IPS-18c (cell line): ENCODE data around the gene SLC10A4.

ENCODE experiments used
- H3K4me3 ChIP-seq: 2 replicates; pipeline ENCODE4 v1.7.0; 2013; ENCODE audit warnings: low read depth, mild to moderate bottlenecking, low read length, moderate library complexity; ENCODE audit not compliant: insufficient read depth
- H3K9me3 ChIP-seq: one replicate; pipeline ENCODE4 v1.6.1; 2013; ENCODE audit warnings: mild to moderate bottlenecking, low read length, moderate library complexity; ENCODE audit not compliant: control insufficient read depth, insufficient read depth

The SLC10A4 gene

GRCh38 chr4:48478273-48478672 is 4.9 kb upstream of the SLC10A4 start:
- no peaks in the 10 kb centered on the region for H3K9me3 ChIP-seq
- no peak overlapping the region for H3K4me3 ChIP-seq

DNA sequence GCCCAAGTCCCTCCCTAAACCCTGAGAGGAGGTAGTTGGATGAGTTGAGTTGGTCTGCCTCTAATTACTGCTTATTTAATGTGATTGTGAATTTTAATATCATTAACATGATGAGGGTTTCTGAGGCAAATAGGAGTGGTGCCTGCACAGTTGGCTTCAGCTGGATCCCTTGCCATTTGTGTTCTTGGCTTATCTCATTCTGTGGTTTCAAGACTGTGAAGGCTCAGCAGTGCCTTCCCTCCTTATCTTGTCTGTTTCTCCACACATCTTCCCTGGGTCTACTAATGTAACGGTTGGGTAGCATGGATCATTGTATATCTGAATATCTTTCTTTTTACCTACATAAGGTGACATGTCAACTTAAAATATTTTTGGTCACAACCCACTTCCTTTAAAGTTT is 1.6 kb upstream of the SLC10A4 start:
- H3K9me3 ChIP-seq = no peaks in the 10 kb centered on the region

GRCh38 chr4:48483777-48484493 is 792 bp downstream of the SLC10A4 start:
- peak overlapping the region; percentile 56 for H3K4me3 ChIP-seq

More for the DNA sequence above, 1.6 kb upstream of the SLC10A4 start:
- H3K4me3 ChIP-seq = no peak overlapping the region

GRCh38 chr4:48484494-48485168 is 1.5 kb downstream of the SLC10A4 start:
- no peaks in the 10 kb centered on the region for H3K9me3 ChIP-seq
- H3K4me3 ChIP-seq = peak overlapping the region; percentile 56; the same call in 1 of the 2 replicates

More at GRCh38 chr4:48483777-48484493, 792 bp downstream of the SLC10A4 start:
- H3K9me3 ChIP-seq = no peaks in the 10 kb centered on the region

GRCh38 chr4:48489683-48490011 is 6.5 kb downstream of the SLC10A4 start:
- Histone ChIP-seq H3K4me3 (peak overlapping the region; percentile 50), H3K9me3 (no peaks in the 10 kb centered on the region)

DNA sequence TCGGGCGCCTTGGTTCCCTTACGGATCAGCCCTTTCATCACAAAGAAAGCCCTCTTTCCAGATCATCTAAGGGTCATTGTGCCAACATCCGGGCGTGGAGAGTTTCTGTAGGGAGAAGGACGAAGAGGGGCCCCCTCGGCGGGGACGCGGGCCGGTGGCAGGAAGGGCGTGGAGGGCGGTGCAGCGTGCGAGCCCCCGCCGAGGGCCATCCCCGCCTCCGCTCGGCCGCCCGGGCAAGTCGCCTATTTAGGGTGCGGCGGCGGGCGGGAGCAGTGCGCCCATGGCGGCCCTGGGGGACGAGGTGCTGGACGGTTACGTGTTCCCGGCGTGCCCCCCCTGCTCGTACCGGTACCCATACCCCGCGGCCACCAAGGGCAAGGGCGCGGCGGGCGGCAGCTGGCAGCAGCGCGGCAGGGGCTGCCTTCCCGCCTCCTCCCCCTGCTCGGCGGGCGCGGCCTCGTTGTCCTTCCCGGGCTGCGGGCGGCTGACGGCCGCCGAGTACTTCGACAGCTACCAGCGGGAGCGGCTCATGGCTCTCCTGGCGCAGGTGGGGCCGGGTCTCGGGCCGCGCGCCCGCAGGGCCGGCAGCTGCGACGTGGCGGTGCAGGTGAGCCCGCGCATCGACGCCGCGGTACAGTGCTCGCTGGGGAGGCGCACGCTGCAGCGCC is 7.0 kb downstream of the SLC10A4 start, which contains the start of gene ZAR1:
TSS of gene ZAR1 (plus strand) at position 241 of the 668 bp plus-strand sequence. CDS start at position 281, 40 bp downstream.
- H3K4me3 ChIP-seq = peak within 1 kb of the TSS; percentile 50
- no peaks in the 10 kb centered on the region for H3K9me3 ChIP-seq

GRCh38 chr4:48490680-48491513 is 7.8 kb downstream of the SLC10A4 start:
- Histone ChIP-seq H3K4me3 (peak overlapping the region; percentile 50; the same call in 1 of the 2 replicates), H3K9me3 (no peaks in the 10 kb centered on the region)

GRCh38 chr4:48491514-48492176 is 8.5 kb downstream of the SLC10A4 start:
- H3K4me3 ChIP-seq = peak overlapping the region; percentile 50; the same call in 1 of the 2 replicates
- no peaks in the 10 kb centered on the region for H3K9me3 ChIP-seq

DNA sequence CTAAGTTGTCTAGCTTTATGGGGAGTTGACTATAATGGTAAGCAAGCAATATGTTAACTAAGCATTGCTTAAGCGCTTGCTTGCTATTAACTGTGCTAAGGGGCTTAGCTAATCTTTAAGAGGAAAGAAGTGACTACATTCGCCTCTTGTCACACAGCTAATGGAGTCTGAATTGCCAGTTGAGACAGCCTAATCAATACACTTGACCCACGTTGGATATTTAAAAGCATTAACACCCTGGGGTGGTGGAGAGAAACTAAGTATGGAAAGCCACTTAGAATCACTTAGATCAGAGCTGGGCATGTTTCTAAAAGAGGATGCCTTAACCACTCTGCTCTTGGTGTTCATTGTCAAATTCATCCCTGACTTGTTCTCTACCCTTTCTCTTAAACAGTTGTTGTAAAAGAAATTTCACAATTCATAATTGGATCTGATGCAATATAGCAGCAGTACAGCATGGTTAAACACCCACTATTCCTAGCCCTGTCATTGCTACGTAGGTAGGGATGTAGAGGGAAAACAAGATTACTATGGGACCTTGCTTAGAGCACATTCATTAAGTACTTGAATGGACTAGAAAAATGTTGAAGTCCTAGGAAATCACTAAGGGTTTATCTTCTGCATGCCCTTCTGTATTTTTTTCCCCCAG is 10.4 kb downstream of the SLC10A4 start:
- no peak overlapping the region for H3K4me3 ChIP-seq
- no peaks in the 10 kb centered on the region for H3K9me3 ChIP-seq

- H3K9me3 ChIP-seq = no peaks in the 10 kb centered on the region
- no peak overlapping the region for H3K4me3 ChIP-seq
Observed at GRCh38 chr4:48495941-48496340, 12.8 kb downstream of the SLC10A4 start.

DNA sequence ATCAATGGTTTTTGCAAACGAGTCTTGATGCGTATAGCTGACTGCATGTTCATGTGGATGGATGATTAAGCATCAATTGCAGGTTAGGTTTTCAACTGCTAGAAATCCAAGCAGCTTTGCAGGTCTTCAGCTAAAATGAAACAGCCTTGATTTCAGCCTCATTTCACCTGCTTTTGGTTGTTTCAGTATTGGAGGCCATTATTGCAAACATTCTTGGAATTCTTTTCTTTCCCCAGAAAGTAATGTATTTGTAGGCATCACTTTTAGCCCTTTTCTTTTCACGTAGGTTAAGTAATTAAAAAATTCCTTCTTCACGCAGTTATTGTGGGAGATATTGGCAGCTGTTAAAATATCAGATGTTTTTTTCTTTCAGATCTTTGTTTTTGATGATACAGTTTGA is 15.8 kb downstream of the SLC10A4 start:
- Histone ChIP-seq H3K9me3 (no peaks in the 10 kb centered on the region), H3K4me3 (no peak overlapping the region)

DNA sequence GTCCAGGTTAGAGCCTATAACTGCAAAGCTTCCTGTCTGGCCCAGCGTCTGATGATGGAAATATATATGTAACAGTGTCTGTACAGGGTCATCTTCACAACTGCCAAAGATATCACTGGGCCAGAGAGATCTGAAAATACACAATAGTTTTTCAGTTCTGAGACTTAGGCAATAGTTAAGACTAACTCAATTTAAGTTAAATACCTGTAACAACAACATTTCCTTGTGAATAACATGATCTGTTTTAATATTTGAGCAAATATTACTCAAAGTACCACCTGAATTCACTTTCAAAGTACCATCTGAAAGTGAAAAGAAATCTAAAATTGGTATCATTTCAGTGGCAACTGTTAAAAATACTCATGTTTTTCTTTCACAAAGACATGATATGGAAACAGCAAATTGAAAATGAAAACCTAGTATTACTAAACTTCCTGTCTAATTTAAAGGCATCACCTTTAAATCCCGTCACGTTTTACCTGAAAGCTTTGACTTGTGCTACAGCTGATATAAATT is 16.5 kb downstream of the SLC10A4 start:
- Histone ChIP-seq H3K9me3 (no peaks in the 10 kb centered on the region), H3K4me3 (no peak overlapping the region)

- Histone ChIP-seq H3K4me3 (no peak overlapping the region), H3K9me3 (no peaks in the 10 kb centered on the region)
Observed at GRCh38 chr4:48503233-48504025, 20.3 kb downstream of the SLC10A4 start.

GRCh38 chr4:48504026-48504330 is 20.8 kb downstream of the SLC10A4 start:
- Histone ChIP-seq H3K4me3 (no peak overlapping the region), H3K9me3 (no peaks in the 10 kb centered on the region)

- Histone ChIP-seq H3K4me3 (no peak overlapping the region), H3K9me3 (no peaks in the 10 kb centered on the region)
Observed at GRCh38 chr4:48504352-48504751, 21.2 kb downstream of the SLC10A4 start.

- H3K4me3 ChIP-seq = no peak overlapping the region
- no peaks in the 10 kb centered on the region for H3K9me3 ChIP-seq
Observed at GRCh38 chr4:48506716-48507115, 23.6 kb downstream of the SLC10A4 start.
